ENCODE data around the gene TECTB.

DNA sequence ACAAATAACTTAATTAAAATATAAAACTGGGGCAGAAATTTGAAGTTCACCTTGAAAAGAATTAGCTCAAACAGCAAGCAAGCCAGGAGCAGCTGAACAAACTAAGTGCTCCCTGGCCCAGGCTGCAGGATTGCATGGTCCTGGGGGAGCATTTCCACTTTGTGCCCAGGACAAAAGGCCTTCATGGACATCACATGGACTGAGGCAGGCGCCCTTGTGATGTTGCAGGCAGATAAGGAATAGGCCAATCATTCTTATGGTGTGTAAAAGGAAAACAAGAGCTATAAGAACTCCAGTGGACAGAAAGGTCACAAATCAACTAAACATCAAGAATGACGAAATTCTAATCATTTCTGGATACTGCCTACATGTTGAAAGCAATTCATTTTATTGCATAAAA, 17.5 kb upstream of the TECTB start:
- TF ChIP-seq, protein P1, sequence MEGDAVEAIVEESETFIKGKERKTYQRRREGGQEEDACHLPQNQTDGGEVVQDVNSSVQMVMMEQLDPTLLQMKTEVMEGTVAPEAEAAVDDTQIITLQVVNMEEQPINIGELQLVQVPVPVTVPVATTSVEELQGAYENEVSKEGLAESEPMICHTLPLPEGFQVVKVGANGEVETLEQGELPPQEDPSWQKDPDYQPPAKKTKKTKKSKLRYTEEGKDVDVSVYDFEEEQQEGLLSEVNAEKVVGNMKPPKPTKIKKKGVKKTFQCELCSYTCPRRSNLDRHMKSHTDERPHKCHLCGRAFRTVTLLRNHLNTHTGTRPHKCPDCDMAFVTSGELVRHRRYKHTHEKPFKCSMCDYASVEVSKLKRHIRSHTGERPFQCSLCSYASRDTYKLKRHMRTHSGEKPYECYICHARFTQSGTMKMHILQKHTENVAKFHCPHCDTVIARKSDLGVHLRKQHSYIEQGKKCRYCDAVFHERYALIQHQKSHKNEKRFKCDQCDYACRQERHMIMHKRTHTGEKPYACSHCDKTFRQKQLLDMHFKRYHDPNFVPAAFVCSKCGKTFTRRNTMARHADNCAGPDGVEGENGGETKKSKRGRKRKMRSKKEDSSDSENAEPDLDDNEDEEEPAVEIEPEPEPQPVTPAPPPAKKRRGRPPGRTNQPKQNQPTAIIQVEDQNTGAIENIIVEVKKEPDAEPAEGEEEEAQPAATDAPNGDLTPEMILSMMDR (tag by site-specific recombination; IDR thresholded peaks at IDR 0.05), result no peak
- no peak for TF ChIP-seq ZXDB (tag by site-specific recombination; IDR thresholded peaks at IDR 0.05)
- TF ChIP-seq PRDM1 (tag by site-specific recombination; IDR thresholded peaks at IDR 0.05), result no peak
- TF ChIP-seq YY1 (tag by site-specific recombination; IDR thresholded peaks at IDR 0.05), result no peak
- no peak for TF ChIP-seq ZNF324 (tag by site-specific recombination; IDR thresholded peaks at IDR 0.05)
- no peak for TF ChIP-seq ZNF138 (tag by site-specific recombination; IDR thresholded peaks at IDR 0.05; ENCODE audit: borderline replicate concordance)
- no peak for TF ChIP-seq ZNF660 (tag by site-specific recombination; IDR thresholded peaks at IDR 0.05)
- no peak for TF ChIP-seq ZNF433 (tag by site-specific recombination; IDR thresholded peaks at IDR 0.05; ENCODE audit: low read depth)
- no peak for TF ChIP-seq ZNF530 (tag by site-specific recombination; IDR thresholded peaks at IDR 0.05; ENCODE audit: low read depth)
- TF ChIP-seq ZNF10 (tag by site-specific recombination; IDR thresholded peaks at IDR 0.05), result no peak
- no peak for TF ChIP-seq SETDB1 (IDR thresholded peaks at IDR 0.05; ENCODE audit: insufficient read length, low read length)
- TF ChIP-seq ZNF549 (tag by site-specific recombination; IDR thresholded peaks at IDR 0.05), result no peak

Measured in HEK293 (cell line).